ENCODE results near the gene CCDC88B.

GRCh38 chr11:64364435-64364834 lies 24.4 kb downstream of the CCDC88B start:
- TF ChIP-seq MAX (IDR thresholded peaks at IDR 0.05), result no peak
- no peak for TF ChIP-seq TAF1 (IDR thresholded peaks at IDR 0.05; ENCODE audit: low read depth, low read length)
- no peak for TF ChIP-seq CTCF (IDR thresholded peaks at IDR 0.05; ENCODE audit: control extremely low read depth in 1 of 3, insufficient read depth in 1 of 3, low read depth in 1 of 3, low read length in 3 of 3)
- no peak for TF ChIP-seq GTF2F1 (IDR thresholded peaks at IDR 0.05; ENCODE audit: borderline replicate concordance, low read depth, low read length)
- TF ChIP-seq ATF2 (IDR thresholded peaks at IDR 0.05; ENCODE audit: low read length), result no peak
- TF ChIP-seq RAD21 (IDR thresholded peaks at IDR 0.05 in 1 of 2, conservative IDR thresholded peaks at IDR 0.05 in 1 of 2; ENCODE audit: low read depth in 2 of 2, low read length in 2 of 2), result no peak
- no peak for TF ChIP-seq POLR2A (IDR thresholded peaks at IDR 0.05; ENCODE audit: control extremely low read depth in 1 of 2, low read depth in 2 of 2, low read length in 2 of 2)
- no peak for TF ChIP-seq CEBPB (IDR thresholded peaks at IDR 0.05; ENCODE audit: low read depth, low read length)
- TF ChIP-seq CBX8 (IDR thresholded peaks at IDR 0.05; ENCODE audit: borderline replicate concordance, low read depth, low read length), result no peak
- no peak for TF ChIP-seq CBX5 (IDR thresholded peaks at IDR 0.05; ENCODE audit: low read depth, low read length)
- TF ChIP-seq YY1 (IDR thresholded peaks at IDR 0.05; ENCODE audit: low read depth, low read length), result no peak
- no peak for TF ChIP-seq GABPA (IDR thresholded peaks at IDR 0.05; ENCODE audit: borderline replicate concordance, insufficient read depth, low read length)
- no peak for TF ChIP-seq USF2 (IDR thresholded peaks at IDR 0.05; ENCODE audit: low read length)
- no peak for TF ChIP-seq POLR2AphosphoS5 (IDR thresholded peaks at IDR 0.05; ENCODE audit: low read depth, low read length)

Data from H1 (cell line).